Stimulated activated CD4-positive, alpha-beta T cell treated with anti-CD3 and anti-CD28 coated beads, Interleukin-2, amount 100 ng/mL, for 24 hours (primary cell): Measurements from ENCODE around the gene CAMTA1.

ENCODE experiments used
- DNase-seq, 2 donors: peaks; one replicate each; pipeline ENCODE4 v3.0.0-alpha.2; 2020

The CAMTA1 gene

DNA sequence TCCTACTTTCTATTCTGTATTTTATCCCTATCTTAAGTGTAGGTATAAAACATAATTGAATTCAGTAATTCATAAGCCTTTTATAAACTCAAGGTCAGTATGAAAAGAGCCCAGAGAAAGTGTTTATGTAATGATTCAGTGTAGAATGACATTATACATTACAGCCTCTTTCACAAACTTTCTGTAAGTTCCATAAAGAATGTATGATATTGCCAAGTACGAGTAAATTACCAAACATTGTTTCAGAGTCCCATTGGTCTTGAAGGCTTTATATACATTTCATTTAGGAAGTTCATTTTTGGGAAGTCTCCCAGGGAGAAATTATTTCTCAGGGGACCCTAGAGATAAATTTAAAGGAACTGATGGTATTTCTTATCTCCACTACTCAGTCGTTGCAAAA, 948.0 kb downstream of the CAMTA1 start:
- DNase-seq: no peak

- no peak for DNase-seq
These were observed 952.8 kb downstream of the CAMTA1 start for GRCh38 chr1:7738044-7738443.

- DNase-seq: no peak
These were observed 958.1 kb downstream of the CAMTA1 start for GRCh38 chr1:7743346-7743745.

- no peak for DNase-seq
These were observed 959.6 kb downstream of the CAMTA1 start for GRCh38 chr1:7744882-7745281.

DNA sequence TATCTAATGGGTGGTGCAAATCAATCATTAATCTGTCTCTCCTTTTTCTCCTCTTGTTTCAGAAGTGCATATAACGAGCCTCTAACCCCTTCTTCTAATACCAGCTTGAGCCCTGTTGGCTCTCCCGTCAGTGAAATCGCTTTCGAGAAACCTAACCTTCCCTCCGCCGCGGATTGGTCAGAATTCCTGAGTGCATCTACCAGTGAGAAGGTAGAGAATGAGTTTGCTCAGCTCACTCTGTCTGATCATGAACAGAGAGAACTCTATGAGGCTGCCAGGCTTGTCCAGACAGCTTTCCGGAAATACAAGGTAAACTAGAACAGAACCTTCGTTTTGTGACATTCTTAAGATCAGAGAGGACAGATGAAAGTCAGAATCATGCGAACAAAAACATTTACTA, 960.5 kb downstream of the CAMTA1 start:
- DNase-seq: no peak

GRCh38 chr1:7747605-7748004, 962.4 kb downstream of the CAMTA1 start:
- no peak for DNase-seq

DNA sequence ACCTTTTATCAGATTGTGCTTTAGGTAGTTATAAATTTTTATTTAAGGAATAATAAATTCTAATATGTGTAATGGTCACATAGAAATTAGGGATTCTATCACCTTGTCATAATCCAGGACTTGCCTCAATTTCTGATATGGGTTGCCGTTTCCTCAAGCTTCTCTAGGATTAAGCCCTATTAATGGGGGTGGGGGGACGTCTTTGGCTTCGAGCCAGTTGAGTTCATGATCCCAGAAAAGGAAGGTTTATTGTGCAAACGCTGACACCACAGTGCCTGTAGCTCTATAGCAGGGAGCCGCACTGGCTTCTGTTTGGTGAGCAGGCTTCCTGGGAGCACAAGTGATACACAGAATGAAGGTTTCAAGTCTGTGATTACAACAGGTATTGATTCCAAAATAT, 963.9 kb downstream of the CAMTA1 start:
- DNase-seq: no peak

GRCh38 chr1:7751174-7751573, 965.9 kb downstream of the CAMTA1 start:
- no peak for DNase-seq

DNA sequence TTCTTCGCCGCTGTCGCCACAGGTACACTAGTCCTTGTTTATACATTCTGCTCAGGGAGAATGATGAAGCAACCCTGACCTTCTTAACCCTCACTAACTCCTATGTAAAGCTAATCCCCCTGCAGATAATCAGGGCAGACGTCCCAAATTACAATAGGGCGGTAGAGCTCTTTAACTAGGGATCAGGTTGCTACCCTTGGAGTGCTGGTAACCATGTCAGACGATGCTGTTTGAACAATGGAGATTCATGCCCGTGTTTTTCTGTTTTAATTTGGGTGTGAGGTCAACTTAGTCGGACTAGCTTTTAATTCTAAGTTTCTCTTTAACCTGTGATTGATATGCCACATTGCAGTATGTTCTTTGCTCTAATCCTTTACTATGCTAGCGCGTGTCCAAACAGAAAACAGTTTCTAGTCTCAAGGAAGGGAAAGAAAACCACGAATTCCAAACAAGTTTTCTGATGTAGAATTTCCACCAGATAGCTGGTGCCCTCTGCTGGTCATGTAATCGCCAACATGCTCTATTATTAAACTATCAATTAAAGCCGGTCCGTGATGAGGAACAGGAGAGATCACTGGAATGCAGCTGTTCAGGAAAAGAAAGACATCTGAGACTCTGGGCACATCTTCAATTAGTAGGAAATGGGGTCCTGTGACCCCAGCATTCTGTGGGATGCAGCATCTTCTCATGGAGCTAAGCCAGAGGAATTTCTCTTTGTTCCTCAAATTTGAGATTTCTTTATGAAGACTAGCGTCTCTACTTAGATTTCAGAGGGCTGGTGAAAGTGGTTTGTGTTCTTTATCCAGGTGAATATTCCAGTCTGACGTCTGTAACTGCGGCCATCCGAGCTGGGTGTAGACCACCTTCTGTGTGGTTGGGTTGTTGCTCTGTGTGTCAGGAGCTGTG, 967.5 kb downstream of the CAMTA1 start:
- peak; percentile 53 to 56 for DNase-seq

- no peak for DNase-seq
These were observed 968.4 kb downstream of the CAMTA1 start for GRCh38 chr1:7753641-7754040.

DNA sequence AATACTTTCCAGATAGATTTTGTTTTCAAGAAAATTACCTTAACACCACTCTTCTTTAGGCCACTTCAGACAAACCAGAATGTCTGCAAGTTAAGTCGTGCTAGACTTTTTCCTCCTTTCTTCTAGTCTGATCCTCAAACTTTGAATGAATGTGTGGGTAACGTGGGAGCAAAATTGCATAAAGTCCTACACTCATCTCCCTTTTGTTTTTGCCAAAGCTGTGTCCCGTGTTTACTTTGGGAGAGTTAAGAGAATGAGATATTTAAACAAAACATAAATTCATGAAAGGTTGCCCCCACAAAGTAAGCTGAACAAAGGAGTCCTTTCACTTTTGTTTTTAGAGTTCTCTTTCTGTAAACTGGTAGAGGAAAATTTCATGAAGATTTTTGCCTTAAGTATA, 969.0 kb downstream of the CAMTA1 start:
- no peak for DNase-seq

DNA sequence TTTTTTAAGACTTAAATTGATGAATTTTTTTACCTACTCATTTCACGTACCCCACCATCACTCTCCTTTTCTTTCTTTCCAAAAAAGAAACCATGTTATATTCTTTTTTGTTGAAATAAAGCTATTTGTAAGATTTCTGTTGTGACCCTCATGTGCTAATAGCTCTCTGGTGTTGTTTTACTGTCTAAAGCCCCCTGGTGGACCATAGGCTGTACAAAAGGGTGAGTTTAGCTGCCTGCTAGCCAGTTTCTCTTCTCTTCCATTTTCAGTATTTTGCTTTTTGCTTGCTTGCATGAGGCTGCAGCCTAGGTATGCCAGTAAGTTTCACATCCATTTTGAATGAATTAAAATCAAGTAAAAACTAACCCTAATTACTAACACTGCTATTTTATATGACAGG, 970.2 kb downstream of the CAMTA1 start:
- no peak for DNase-seq

DNA sequence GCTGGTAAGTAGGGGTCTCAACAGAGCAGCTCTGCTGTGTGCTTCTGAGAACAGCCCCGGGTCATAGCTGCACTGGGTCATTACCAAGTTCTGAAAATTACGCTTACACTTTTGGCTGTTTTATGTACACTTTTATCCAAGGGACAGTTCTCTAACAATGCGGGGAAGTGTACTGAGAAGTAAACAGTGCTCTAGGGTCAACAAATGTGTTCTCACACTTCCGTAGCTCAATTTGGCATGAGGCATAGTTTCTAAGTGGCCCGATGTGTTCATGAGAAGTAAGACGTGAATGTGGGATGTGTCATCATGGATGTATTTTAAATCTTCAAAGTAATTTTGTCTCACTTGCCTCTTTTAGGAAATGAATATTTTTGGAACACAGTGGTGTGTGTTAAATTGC, 975.0 kb downstream of the CAMTA1 start:
- no peak for DNase-seq

DNA sequence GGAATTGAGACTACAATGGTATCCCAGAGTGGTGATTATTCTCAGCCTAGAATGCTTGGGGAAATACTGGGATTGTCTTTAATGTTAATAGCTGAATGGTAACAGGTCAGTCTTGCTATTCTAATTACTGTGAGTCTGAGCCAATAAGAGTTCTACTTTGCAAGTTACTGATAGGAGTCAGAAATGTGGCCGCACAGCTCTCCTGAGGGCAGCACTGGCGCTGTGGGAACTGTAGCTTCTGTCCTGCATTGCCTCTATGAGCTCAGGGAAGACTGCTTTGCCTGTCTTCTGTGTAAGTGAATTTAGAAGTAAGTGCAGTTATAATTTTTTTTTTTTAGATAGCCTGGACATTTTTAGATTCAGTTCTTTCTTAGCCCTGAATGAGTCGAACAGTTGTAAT, 975.8 kb downstream of the CAMTA1 start:
- DNase-seq: no peak

DNA sequence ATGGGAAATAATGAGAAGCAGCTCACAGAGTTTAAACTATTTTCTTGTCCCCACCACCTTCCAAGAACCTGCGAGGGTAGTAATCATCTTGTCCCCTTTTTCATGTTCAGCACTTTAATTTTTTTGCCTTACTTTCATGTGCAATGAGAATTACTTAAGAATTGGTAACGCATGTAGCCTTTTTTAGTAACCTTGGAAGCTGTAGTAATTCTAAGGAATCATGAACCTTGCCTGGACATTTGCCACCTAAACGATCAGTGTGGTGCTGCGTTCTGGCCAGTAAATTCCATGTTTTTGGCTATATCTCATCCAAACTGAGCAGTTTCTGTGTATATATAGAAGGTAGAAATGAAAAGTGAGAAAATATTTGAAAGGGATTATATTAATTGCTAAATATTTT, 981.9 kb downstream of the CAMTA1 start:
- DNase-seq: no peak

DNA sequence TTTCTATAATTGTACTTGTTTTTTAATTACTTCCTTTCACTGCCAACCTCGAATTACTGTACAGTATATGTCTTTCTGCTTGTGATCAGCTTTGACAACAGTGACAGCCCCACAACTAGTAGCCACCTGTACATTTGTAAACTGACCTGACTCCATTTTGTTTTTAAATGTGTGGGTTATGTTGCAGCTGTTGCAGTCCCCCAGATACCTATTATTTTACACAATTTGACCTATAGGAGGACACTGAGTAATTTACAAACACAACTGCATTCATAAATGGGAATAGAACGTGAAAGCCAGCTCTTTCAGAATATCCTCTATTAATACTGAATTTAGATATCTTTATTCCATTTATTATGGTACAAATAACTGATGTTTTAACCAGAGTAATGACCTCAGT, 983.3 kb downstream of the CAMTA1 start:
- no peak for DNase-seq

DNA sequence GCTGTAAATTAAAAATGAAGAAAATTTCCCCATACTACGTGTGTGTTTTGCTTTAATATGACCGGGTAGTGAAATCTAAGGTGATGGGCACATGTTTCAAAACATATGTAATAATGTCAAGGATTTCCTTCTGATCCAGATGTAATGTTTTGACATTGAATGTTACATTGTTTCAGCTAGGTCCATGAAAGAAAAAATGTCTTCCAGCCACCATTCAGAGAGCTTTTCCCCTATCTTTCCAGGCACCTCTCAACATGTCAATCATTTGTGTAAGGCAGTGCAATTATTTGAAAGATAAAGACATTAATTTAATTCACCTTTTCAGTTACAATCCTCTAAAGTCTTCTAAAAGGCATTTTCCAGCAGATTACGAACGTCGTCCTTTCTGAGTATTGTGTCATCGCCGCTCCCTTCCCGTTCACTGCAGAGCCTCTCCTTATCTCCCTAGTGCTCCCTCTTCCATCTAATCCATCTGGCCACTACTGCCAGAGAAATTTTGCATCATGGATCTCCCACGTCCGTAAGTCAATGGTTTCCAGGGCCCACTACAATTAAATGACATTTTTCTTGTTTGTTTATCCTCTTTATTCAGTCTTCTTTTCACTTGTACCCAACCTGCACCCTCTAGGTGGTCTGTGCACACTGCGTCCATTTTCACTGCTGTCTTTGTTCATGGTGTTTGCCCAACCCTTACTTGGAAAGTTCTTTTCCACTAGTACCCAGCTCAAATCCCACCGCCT, 984.6 kb downstream of the CAMTA1 start:
- DNase-seq: no peak

- no peak for DNase-seq
These were observed 985.4 kb downstream of the CAMTA1 start for GRCh38 chr1:7770669-7770996.

DNA sequence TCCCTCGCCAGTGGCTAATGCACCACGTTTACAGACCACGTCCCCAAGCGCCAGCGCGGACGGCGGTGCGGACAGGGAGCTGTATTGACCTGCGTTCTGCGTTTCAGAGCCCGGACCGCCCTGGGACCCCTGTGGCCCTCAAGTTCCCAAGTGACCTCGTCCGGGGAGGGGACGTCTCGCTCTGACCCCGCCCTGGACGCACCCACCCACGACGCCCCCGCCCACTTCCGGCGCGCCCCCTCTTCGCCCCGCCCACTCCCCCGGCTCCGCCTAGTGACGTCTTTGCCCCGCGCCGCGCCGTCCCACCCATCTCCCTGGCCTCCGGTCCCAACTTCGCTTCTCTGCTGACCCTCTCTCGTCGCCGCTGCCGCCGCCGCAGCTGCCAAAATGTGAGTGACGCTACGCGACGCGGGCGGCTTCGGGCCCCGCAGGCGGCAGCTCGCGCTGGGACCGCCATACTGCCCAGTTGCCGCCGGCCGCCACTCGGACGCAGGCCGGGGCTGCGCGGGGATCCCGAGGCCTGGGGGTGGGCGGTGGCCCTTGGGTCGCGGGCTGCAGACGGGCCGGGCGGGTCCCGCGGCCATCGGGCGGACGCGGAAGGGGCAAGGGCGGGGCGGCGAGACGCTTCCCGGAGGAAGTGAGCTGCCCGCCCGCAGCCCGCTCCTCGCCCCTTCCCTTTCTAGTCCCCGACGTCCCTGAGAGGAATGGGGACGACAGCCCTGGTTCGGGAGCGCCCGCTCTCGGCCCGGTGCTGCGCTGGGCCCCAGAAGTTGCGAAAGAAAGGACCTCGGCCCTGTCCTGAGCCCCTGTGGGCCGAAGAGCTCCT, 986.0 kb downstream of the CAMTA1 start, which contains the start of gene VAMP3:
TSS of gene VAMP3 (plus strand) at position 300 of the 826 bp plus-strand sequence. CDS start at position 388, 88 bp downstream.
- DNase-seq: peak; percentile 89 to 90

- DNase-seq: no peak
These were observed 986.6 kb downstream of the CAMTA1 start for GRCh38 chr1:7771823-7772299.

- DNase-seq: no peak
These were observed 992.3 kb downstream of the CAMTA1 start for GRCh38 chr1:7777591-7777990.

DNA sequence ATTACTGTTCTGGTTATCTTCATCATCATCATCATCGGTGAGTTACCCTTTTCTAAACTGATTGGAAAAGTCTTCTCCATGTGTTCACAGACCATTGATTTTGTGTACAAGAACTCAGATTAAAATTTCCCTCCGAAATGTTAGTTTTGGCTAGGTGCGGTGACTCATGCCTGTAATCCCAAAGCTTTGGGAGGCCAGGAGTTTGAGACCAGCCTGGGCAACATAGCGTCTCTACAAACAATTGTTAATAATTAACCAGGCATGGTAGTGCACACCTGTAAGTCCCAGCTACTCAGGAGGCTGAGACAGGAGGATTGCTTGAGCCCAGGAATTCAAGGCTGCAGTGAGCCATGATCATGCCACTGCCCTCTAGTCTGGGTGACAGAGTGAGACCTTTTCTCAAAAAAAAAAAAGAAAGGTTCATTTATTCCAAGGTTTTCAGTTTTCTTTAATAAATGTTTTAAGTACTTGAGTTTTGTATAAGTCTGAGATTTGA, 992.9 kb downstream of the CAMTA1 start:
- no peak for DNase-seq

- no peak for DNase-seq
These were observed 995.7 kb downstream of the CAMTA1 start for GRCh38 chr1:7780976-7781375.
